ENCODE data around the gene RAD54L2.

GRCh38 chr3:51585871-51586270 lies 47.4 kb downstream of the RAD54L2 start:
- TF ChIP-seq CTCF (IDR thresholded peaks at IDR 0.05; ENCODE audit: extremely low read depth in 1 of 2, insufficient read depth in 1 of 2, low read depth in 1 of 2, low read length in 2 of 2) (no peak), JUN (IDR thresholded peaks at IDR 0.05; ENCODE audit: borderline replicate concordance, insufficient read depth, insufficient read length, low read depth) (no peak)
